ENCODE data around the gene CHAD. TPM values are rescaled to one million over a fixed set of nuclear protein-coding genes. Genes with fewer than 3 reads are reported as not detected.

CHAD gene
- total and polyA plus RNA-seq, 3 donors from 2014 or later = 0.79 to 2.9 (median 0.81) TPM

- Histone ChIP-seq H3K36me3 (ENCODE audit: low read depth, missing control alignments) (no peaks in the 10 kb centered on the region), H3K4me3 (no peak overlapping the region), H3K27me3 (no peaks in the 10 kb centered on the region), H3K4me1 (no peaks in the 10 kb centered on the region), H3K9me3 (no peaks in the 10 kb centered on the region), H3K27ac (no peak overlapping the region)
- DNase-seq = no peak
- intact Hi-C loops (cut with DNase I; ENCODE audit: low total_unique reads) = no loop called here
- WGBS, 2 donors = 68 to 86% methylated on average over 6 to 7 of the region's 7 CpGs
- no peak for TF ChIP-seq POLR2A (IDR thresholded peaks at IDR 0.05)
- TF ChIP-seq, protein P1, sequence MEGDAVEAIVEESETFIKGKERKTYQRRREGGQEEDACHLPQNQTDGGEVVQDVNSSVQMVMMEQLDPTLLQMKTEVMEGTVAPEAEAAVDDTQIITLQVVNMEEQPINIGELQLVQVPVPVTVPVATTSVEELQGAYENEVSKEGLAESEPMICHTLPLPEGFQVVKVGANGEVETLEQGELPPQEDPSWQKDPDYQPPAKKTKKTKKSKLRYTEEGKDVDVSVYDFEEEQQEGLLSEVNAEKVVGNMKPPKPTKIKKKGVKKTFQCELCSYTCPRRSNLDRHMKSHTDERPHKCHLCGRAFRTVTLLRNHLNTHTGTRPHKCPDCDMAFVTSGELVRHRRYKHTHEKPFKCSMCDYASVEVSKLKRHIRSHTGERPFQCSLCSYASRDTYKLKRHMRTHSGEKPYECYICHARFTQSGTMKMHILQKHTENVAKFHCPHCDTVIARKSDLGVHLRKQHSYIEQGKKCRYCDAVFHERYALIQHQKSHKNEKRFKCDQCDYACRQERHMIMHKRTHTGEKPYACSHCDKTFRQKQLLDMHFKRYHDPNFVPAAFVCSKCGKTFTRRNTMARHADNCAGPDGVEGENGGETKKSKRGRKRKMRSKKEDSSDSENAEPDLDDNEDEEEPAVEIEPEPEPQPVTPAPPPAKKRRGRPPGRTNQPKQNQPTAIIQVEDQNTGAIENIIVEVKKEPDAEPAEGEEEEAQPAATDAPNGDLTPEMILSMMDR (IDR thresholded peaks at IDR 0.05) = no peak
Observed at GRCh38 chr17:50498021-50498874, 29.6 kb upstream of the CHAD start.

DNA sequence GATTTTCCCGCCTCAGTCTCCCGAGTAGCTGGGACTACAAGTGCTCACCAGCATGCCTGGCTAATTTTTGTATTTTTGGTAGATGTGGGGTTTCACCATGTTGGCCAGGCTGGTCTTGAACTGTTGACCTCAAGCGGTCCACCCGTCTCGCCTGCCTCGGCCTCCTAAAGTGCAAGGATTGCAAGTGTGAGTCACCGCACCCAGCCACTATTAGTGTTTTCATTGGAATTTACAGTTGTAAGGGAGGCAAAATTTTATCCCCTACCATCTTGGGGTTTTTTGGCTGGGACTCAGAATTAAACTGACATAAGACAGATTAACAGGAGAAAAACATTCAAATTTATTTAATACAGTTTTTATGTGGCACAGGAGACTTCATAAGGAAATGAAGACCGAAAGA, 27.2 kb upstream of the CHAD start:
- no peak overlapping the region for H3K27ac ChIP-seq
- 96 to 100% methylated on average over 8 of the region's 8 CpGs for WGBS, 2 donors
- no peak for DNase-seq
- H3K4me3 ChIP-seq = no peak overlapping the region
- no peaks in the 10 kb centered on the region for H3K36me3 ChIP-seq (ENCODE audit: low read depth, missing control alignments)
- intact Hi-C loops (cut with DNase I; ENCODE audit: low total_unique reads) = no loop called here
- H3K9me3 ChIP-seq = no peaks in the 10 kb centered on the region
- H3K4me1 ChIP-seq = no peaks in the 10 kb centered on the region
- TF ChIP-seq, protein P1 (IDR thresholded peaks at IDR 0.05) = no peak
- no peak for TF ChIP-seq POLR2A (IDR thresholded peaks at IDR 0.05)
- H3K27me3 ChIP-seq = no peaks in the 10 kb centered on the region

DNA sequence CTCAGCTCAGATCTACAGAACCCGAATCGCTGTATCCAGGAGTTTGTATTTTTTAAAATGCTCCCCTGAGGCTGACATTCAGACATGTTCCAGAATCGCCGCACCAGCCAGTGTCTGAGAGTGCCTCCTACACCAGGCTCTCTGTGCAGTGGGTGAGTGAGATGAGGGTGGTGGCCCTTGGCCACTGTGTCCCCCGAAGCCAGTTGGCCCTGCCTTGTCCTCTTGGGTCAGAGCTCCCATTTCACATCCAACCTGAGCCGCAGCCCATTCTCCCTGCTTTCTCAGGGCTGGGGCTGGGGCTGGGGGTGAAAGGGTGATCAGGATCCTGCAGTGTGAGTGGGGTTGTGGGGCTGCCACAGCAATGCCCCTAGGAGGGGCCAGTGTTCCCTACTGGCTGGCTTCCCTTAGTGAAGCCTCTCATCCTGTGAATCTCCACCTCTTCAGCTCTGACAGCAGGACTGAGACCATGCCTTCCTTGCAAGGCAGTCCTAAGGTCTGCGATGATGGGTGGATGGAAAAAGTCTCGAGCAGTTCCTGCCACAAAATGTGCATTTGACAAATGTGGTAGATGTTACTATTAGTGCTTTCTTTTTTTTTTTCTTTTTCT, 26.6 kb upstream of the CHAD start:
- TF ChIP-seq, protein P1 (IDR thresholded peaks at IDR 0.05) = no peak
- no peak for TF ChIP-seq POLR2A (IDR thresholded peaks at IDR 0.05)

DNA sequence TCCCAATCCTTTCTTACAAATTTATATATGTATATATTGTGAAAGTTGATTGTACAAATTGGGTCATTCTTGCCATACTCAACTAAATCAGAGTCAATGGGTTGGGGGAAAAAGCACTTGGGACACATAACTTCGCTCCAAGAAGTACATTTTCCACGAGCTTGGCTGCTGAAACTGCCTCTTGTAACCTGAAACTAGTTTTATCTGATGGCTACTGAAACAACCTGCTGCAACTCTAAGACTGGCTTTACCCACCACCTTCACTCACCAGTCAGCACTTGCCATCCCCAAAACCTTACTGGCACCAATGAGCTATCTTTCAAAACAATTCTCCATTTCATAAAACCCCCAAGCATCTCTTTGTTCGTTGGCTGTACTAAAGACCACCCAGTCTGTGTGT, 25.1 kb upstream of the CHAD start:
- H3K27ac ChIP-seq = no peak overlapping the region
- no peak overlapping the region for H3K4me3 ChIP-seq
- TF ChIP-seq, protein P1 (IDR thresholded peaks at IDR 0.05) = no peak
- TF ChIP-seq POLR2A (IDR thresholded peaks at IDR 0.05) = no peak
- 65% methylated on average over 3 of the region's 3 CpGs for WGBS, 2 donors
- no peaks in the 10 kb centered on the region for H3K9me3 ChIP-seq
- H3K27me3 ChIP-seq = no peaks in the 10 kb centered on the region
- no peak for DNase-seq
- H3K36me3 ChIP-seq (ENCODE audit: low read depth, missing control alignments) = no peaks in the 10 kb centered on the region
- no peaks in the 10 kb centered on the region for H3K4me1 ChIP-seq
- intact Hi-C loops (cut with DNase I; ENCODE audit: low total_unique reads) = no loop called here

More for the DNA sequence above, 26.6 kb upstream of the CHAD start:
- no peaks in the 10 kb centered on the region for H3K9me3 ChIP-seq
- no peak overlapping the region for H3K4me3 ChIP-seq
- no peaks in the 10 kb centered on the region for H3K4me1 ChIP-seq
- intact Hi-C loops (cut with DNase I; ENCODE audit: low total_unique reads) = no loop called here
- 82 to 87% methylated on average over 8 of the region's 8 CpGs for WGBS, 2 donors
- DNase-seq = no peak
- H3K27me3 ChIP-seq = no peaks in the 10 kb centered on the region
- H3K27ac ChIP-seq = no peak overlapping the region
- H3K36me3 ChIP-seq (ENCODE audit: low read depth, missing control alignments) = no peaks in the 10 kb centered on the region

Measured in testis (tissue), 3 donors.